ENCODE measurements around the gene ESR1. TPM values are rescaled to one million over a fixed set of nuclear protein-coding genes. Genes with fewer than 3 reads are reported as not detected.

ESR1 gene
- total and polyA plus RNA-seq, 4 donors: 0.05 to 16.1 (median 6.3) TPM

DNA sequence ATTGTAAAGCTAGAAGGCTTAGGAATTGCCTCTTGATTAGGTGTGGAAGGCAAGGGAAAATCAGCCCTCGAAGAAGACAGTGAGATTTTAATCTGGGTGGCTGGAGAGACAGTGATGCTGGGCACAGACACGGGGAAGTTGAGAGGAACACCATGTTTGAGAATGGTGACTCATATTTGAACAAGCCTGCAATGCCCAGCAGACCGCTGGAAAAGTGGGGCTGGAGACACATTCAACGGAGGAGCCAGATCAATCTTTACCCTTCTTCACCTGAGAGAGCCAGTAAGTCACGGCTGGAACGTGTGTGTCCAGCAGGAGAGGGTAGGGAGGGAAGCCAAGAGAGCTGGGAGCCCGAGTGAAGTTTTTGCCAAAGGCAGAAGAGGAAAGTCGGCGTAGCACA lies 3.7 kb upstream of the ESR1 start:
- no peak for DNase-seq (ENCODE audit: low spot score)
- Histone ChIP-seq H3K4me3 (ENCODE audit: low read depth in 1 of 3, low read length in 3 of 3) (no peak overlapping the region), H3K27ac (ENCODE audit: low read depth in 1 of 2, low read length in 2 of 2) (no peak overlapping the region), H3K4me1 (ENCODE audit: control insufficient read depth in 4 of 4, insufficient read depth in 4 of 4, low read length in 3 of 4) (peaks cover 0 to 20% (median 13%) of the 10 kb centered on the region in 4 donors), H3K9ac (ENCODE audit: low read depth in 1 of 2, low read length in 2 of 2) (no peak overlapping the region), H3K9me3 (ENCODE audit: control insufficient read depth in 4 of 4, low read length in 3 of 4) (no peaks in the 10 kb centered on the region), H3K36me3 (ENCODE audit: control insufficient read depth in 4 of 4, insufficient read depth in 3 of 4, low read depth in 1 of 4, low read length in 3 of 4) (peaks cover 0 to 2% (median 0%) of the 10 kb centered on the region in 4 donors), H3K27me3 (ENCODE audit: control insufficient read depth in 4 of 4, insufficient read depth in 4 of 4, low read length in 3 of 4) (no peaks in the 10 kb centered on the region)
- TF ChIP-seq FOXA1 (IDR thresholded peaks at IDR 0.05) (no peak), HNF4G (IDR thresholded peaks at IDR 0.05) (no peak), JUND (IDR thresholded peaks at IDR 0.05) (no peak), HNF4A (conservative IDR thresholded peaks at IDR 0.05) (no peak), EGR1 (IDR thresholded peaks at IDR 0.05; ENCODE audit: low read depth in 2 of 2) (no peak), TAF1 (conservative IDR thresholded peaks at IDR 0.05) (no peak), FOXA2 (IDR thresholded peaks at IDR 0.05) (no peak), RXRA (IDR thresholded peaks at IDR 0.05) (no peak), YY1 (IDR thresholded peaks at IDR 0.05) (no peak)
- TF ChIP-seq, protein P1, sequence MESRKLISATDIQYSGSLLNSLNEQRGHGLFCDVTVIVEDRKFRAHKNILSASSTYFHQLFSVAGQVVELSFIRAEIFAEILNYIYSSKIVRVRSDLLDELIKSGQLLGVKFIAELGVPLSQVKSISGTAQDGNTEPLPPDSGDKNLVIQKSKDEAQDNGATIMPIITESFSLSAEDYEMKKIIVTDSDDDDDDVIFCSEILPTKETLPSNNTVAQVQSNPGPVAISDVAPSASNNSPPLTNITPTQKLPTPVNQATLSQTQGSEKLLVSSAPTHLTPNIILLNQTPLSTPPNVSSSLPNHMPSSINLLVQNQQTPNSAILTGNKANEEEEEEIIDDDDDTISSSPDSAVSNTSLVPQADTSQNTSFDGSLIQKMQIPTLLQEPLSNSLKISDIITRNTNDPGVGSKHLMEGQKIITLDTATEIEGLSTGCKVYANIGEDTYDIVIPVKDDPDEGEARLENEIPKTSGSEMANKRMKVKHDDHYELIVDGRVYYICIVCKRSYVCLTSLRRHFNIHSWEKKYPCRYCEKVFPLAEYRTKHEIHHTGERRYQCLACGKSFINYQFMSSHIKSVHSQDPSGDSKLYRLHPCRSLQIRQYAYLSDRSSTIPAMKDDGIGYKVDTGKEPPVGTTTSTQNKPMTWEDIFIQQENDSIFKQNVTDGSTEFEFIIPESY (IDR thresholded peaks at IDR 0.05): no peak
- TF ChIP-seq, protein P2, sequence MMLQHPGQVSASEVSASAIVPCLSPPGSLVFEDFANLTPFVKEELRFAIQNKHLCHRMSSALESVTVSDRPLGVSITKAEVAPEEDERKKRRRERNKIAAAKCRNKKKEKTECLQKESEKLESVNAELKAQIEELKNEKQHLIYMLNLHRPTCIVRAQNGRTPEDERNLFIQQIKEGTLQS (IDR thresholded peaks at IDR 0.05): no peak
- TF ChIP-seq, protein P3, sequence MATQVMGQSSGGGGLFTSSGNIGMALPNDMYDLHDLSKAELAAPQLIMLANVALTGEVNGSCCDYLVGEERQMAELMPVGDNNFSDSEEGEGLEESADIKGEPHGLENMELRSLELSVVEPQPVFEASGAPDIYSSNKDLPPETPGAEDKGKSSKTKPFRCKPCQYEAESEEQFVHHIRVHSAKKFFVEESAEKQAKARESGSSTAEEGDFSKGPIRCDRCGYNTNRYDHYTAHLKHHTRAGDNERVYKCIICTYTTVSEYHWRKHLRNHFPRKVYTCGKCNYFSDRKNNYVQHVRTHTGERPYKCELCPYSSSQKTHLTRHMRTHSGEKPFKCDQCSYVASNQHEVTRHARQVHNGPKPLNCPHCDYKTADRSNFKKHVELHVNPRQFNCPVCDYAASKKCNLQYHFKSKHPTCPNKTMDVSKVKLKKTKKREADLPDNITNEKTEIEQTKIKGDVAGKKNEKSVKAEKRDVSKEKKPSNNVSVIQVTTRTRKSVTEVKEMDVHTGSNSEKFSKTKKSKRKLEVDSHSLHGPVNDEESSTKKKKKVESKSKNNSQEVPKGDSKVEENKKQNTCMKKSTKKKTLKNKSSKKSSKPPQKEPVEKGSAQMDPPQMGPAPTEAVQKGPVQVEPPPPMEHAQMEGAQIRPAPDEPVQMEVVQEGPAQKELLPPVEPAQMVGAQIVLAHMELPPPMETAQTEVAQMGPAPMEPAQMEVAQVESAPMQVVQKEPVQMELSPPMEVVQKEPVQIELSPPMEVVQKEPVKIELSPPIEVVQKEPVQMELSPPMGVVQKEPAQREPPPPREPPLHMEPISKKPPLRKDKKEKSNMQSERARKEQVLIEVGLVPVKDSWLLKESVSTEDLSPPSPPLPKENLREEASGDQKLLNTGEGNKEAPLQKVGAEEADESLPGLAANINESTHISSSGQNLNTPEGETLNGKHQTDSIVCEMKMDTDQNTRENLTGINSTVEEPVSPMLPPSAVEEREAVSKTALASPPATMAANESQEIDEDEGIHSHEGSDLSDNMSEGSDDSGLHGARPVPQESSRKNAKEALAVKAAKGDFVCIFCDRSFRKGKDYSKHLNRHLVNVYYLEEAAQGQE (IDR thresholded peaks at IDR 0.05): no peak
- TF ChIP-seq, protein P4, sequence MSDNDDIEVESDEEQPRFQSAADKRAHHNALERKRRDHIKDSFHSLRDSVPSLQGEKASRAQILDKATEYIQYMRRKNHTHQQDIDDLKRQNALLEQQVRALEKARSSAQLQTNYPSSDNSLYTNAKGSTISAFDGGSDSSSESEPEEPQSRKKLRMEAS (IDR thresholded peaks at IDR 0.05): no peak
- 67% methylated on average over 9 of the region's 9 CpGs for WGBS

DNA sequence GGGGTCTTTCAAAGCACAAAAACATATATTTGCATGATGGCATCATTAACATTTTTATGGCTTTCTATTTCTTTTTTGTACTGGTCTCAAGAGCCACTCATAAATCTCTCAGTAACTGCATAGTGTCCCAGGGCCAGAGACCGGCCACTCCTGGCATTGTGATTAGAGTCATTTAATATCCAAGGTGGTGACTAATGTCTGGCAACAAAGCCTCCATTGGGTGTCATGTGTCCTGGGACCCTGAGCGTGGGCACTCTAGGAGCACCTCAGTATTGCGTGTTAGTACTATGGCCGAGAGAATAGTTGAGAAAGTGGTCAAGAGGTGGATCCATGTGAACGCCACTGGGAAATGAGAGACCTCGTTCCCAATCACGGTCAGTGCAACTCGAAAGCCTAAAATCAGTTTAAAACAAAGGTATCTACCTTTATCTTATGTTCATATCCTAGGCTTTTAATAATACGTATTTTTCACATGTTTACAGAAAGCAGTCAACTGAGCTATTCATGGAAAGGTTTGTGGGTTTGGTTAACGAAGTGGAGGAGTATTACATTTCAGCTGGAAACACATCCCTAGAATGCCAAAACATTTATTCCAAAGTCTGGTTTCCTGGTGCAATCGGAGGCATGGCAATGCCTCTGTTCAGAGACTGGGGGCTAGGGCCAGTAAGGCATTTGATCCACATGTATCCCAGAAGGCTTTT lies 2.7 kb upstream of the ESR1 start:
- Histone ChIP-seq H3K9ac (ENCODE audit: low read depth in 1 of 2, low read length in 2 of 2) (no peak overlapping the region), H3K27ac (ENCODE audit: low read depth in 1 of 2, low read length in 2 of 2) (no peak overlapping the region), H3K27me3 (ENCODE audit: control insufficient read depth in 4 of 4, insufficient read depth in 4 of 4, low read length in 3 of 4) (no peaks in the 10 kb centered on the region), H3K4me1 (ENCODE audit: control insufficient read depth in 4 of 4, insufficient read depth in 4 of 4, low read length in 3 of 4) (peaks cover 0 to 20% (median 13%) of the 10 kb centered on the region in 4 donors), H3K4me3 (ENCODE audit: low read depth in 1 of 3, low read length in 3 of 3) (no peak overlapping the region), H3K36me3 (ENCODE audit: control insufficient read depth in 4 of 4, insufficient read depth in 3 of 4, low read depth in 1 of 4, low read length in 3 of 4) (peaks cover 0 to 2% (median under 1%) of the 10 kb centered on the region in 4 donors), H3K9me3 (ENCODE audit: control insufficient read depth in 4 of 4, low read length in 3 of 4) (no peaks in the 10 kb centered on the region)
- TF ChIP-seq, protein P4 (IDR thresholded peaks at IDR 0.05): no peak
- TF ChIP-seq SP1 (IDR thresholded peaks at IDR 0.05) (no peak), YY1 (IDR thresholded peaks at IDR 0.05) (no peak), TAF1 (conservative IDR thresholded peaks at IDR 0.05) (no peak), HNF4G (IDR thresholded peaks at IDR 0.05) (no peak)
- TF ChIP-seq, protein P5, sequence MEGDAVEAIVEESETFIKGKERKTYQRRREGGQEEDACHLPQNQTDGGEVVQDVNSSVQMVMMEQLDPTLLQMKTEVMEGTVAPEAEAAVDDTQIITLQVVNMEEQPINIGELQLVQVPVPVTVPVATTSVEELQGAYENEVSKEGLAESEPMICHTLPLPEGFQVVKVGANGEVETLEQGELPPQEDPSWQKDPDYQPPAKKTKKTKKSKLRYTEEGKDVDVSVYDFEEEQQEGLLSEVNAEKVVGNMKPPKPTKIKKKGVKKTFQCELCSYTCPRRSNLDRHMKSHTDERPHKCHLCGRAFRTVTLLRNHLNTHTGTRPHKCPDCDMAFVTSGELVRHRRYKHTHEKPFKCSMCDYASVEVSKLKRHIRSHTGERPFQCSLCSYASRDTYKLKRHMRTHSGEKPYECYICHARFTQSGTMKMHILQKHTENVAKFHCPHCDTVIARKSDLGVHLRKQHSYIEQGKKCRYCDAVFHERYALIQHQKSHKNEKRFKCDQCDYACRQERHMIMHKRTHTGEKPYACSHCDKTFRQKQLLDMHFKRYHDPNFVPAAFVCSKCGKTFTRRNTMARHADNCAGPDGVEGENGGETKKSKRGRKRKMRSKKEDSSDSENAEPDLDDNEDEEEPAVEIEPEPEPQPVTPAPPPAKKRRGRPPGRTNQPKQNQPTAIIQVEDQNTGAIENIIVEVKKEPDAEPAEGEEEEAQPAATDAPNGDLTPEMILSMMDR (IDR thresholded peaks at IDR 0.05; ENCODE audit: low read depth, low read length, missing input control): no peak
- DNase-seq (ENCODE audit: low spot score): no peak
- 93% methylated on average over 11 of the region's 11 CpGs for WGBS
